ENCODE measurements around the gene CDK5R1.

- no peak for TF ChIP-seq MAX (IDR thresholded peaks at IDR 0.05; ENCODE audit: insufficient read depth, insufficient read length)
- TF ChIP-seq EZH2 (IDR thresholded peaks at IDR 0.05; ENCODE audit: borderline replicate concordance, low read depth, low read length, severe bottlenecking): no peak
- TF ChIP-seq CTCF (IDR thresholded peaks at IDR 0.05; ENCODE audit: extremely low read depth in 1 of 2, insufficient read depth in 1 of 2, low read depth in 1 of 2, low read length in 2 of 2): no peak
- no peak for TF ChIP-seq POLR2AphosphoS5 (IDR thresholded peaks at IDR 0.05; ENCODE audit: insufficient read depth, low read depth, low read length)
- no peak for TF ChIP-seq POLR2A (IDR thresholded peaks at IDR 0.05; ENCODE audit: low read depth, low read length)
- no peak for TF ChIP-seq FOS (IDR thresholded peaks at IDR 0.05; ENCODE audit: borderline replicate concordance, insufficient read depth, low read length)
These were observed 46.5 kb downstream of the CDK5R1 start for GRCh38 chr17:32533296-32533695.

Measured in endothelial cell of umbilical vein (primary cell).